Upper lobe of left lung (tissue), 4 donors: ENCODE results near the gene SIRT3.

Source experiments
- EP300 ChIP-seq, 4 donors: sonication (generic); formaldehyde crosslinking; IDR thresholded peaks; one replicate each; pipeline ENCODE4 v1.5.1; 2017; ENCODE audit warnings: antibody characterized with exemption in 4 of 4, control low read depth in 2 of 4
- POLR2A ChIP-seq, 4 donors: fragments of 450-650 bp; IDR thresholded peaks; one replicate each; pipeline ENCODE4 v1.5.1; 2016 to 2017; ENCODE audit warnings: antibody characterized with exemption in 4 of 4, mild to moderate bottlenecking in 2 of 4
- POLR2AphosphoS5 ChIP-seq, 2 donors: sonication (generic); formaldehyde crosslinking; IDR thresholded peaks; one replicate each; pipeline ENCODE4 v1.5.1; 2017; ENCODE audit warnings: antibody characterized with exemption in 2 of 2
- TF ChIP-seq, protein P1 (sequence below), 6 experiments: fragments of 450-650 bp in 4 of 6; fragments of 200-600 bp in 2 of 6; sonication (generic) in 2 of 6; IDR thresholded peaks; one replicate each; pipeline ENCODE4 v1.5.1; 2016 to 2019; ENCODE audit warnings: antibody characterized with exemption in 6 of 6

DNA sequence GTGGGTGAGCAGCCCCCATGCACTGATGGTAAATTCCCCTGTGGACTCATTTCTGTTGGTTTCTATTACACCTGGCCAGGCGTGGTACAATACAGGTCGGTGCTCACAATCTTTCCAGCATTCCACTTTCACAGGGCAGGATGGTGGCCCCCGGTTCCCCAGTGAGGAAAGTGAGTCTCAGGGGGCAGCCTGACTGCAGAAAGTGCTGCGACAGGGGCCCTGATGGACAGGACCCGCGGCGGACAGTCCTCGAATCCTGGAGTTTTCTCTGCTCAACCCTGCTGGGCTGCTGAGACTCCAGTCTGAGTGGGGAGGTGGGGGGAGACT is 49.7 kb upstream of the SIRT3 start:
- TF ChIP-seq, protein P1, sequence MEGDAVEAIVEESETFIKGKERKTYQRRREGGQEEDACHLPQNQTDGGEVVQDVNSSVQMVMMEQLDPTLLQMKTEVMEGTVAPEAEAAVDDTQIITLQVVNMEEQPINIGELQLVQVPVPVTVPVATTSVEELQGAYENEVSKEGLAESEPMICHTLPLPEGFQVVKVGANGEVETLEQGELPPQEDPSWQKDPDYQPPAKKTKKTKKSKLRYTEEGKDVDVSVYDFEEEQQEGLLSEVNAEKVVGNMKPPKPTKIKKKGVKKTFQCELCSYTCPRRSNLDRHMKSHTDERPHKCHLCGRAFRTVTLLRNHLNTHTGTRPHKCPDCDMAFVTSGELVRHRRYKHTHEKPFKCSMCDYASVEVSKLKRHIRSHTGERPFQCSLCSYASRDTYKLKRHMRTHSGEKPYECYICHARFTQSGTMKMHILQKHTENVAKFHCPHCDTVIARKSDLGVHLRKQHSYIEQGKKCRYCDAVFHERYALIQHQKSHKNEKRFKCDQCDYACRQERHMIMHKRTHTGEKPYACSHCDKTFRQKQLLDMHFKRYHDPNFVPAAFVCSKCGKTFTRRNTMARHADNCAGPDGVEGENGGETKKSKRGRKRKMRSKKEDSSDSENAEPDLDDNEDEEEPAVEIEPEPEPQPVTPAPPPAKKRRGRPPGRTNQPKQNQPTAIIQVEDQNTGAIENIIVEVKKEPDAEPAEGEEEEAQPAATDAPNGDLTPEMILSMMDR (IDR thresholded peaks at IDR 0.05) = no peak
- no peak for TF ChIP-seq POLR2AphosphoS5 (IDR thresholded peaks at IDR 0.05)
- TF ChIP-seq EP300 (IDR thresholded peaks at IDR 0.05) = no peak
- no peak for TF ChIP-seq POLR2A (IDR thresholded peaks at IDR 0.05)
